ENCODE data around the gene PTPRO. TPM values are rescaled to one million over a fixed set of nuclear protein-coding genes. Genes with fewer than 3 reads are reported as not detected.

The PTPRO gene
- polyA plus RNA-seq, 12 donors, result 0.76 to 12.0 (median 1.5) TPM; not detected in 1

DNA sequence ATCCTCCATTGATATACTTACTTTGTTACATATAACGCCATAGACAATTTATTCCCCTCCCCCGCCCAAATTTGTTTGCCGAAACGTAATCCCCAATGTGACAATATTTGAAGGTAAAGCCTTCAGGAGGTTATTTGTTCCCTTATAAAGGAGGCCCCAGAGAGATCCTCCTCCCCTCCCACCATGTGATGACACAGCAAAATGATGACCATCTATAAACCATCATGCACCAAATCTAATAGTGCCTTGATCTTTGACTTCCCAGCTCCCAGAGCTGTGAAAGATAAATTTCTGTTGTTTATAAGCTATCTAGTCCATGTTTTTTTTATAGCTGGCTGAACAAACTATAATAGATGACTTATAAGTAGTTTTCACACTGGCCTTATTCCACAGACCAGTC lies 122.2 kb downstream of the PTPRO start:
- DNase-seq, result no peak

DNA sequence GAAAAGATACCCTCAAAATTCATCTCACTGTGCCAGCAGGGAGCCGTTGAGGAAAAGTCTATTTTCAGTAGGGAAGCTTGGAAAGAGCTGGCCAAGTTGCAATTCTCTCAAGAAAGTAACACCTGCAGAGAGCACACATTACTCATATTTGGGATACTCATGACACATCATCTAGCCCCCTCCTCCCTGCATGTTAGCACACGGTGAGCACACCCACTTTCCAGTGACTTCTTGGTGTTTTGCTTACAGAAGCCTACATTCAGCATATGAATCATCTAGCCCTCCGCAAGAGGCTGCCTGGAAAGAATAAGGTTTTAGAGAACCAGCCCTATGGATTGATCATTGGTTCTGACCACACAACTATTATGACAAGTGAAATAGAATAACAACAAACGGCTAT lies 124.5 kb downstream of the PTPRO start:
- no peak for DNase-seq

DNA sequence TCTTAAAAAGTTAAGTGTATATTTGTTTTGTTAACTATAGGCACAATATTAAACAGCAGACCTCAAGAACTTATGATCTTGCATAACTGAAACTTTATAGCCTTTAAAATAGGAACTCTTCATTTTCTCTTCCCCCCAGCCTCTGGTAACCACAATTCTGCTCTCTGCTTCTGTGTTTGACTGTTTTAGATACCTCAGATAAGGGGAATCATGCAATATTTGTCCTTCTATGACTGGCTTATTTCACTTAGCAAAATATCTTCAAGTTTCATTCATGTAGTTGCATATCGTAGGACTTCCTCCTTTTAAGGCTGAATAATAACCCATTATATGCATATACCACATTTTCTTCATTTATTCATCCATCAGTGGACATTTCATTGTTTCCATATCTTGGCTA lies 131.3 kb downstream of the PTPRO start:
- no peak for DNase-seq

DNA sequence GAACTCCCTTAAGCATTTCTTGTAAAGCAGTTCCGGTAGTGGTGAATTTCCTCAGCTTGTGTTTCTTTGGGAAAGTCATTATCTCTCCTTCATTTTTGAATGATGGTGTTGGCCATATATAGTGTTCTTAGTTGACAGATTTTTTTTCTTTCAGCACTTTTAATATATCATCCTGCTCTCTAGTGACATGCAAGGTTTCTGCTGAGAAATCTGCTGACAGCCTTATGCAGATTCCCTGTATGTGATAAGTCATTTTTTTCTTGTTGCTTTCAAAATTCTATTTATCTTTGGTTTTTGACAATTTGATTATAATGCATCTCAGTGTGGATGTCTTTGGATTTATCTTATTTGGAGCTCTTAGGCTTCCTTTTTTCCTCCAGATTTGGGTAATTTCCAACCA lies 135.7 kb downstream of the PTPRO start:
- no peak for DNase-seq

DNA sequence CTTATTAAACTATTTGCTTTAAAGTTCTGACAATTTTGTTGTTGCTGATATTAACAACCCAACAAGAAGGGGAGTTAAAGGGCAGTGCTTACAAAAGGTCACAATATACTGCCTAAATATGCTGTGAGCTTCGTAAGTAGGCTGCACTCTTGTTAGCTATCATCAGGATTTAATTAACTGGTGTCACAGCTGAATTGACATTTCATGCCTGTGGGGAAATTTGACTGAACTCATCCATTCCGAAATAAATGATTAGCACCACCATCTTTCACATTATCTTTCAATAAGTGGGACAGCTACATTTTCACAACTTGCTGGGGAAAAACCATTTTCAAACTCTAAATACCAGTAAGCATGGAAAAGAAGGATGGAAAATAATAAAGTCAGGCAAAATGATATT lies 146.6 kb downstream of the PTPRO start:
- DNase-seq, result no peak

DNA sequence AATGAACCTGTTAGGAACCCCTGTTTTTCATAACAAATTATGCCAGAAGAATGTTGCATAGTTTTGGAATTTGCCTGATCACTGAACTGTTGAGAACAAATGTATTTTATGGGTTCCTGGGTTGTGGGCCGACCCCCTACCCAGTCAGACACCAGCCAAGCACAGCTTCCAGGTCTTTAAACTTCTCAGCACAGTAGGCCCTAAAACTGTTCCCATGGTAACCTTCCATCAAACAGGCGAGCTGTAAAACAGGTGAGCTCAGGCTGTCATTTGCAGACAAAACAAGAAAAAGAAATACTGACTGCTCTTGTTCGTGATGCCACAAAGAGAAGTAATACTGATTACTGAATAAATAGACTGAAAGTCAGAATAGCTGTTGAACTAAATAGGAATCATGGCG lies 147.0 kb downstream of the PTPRO start:
- no peak for DNase-seq

DNA sequence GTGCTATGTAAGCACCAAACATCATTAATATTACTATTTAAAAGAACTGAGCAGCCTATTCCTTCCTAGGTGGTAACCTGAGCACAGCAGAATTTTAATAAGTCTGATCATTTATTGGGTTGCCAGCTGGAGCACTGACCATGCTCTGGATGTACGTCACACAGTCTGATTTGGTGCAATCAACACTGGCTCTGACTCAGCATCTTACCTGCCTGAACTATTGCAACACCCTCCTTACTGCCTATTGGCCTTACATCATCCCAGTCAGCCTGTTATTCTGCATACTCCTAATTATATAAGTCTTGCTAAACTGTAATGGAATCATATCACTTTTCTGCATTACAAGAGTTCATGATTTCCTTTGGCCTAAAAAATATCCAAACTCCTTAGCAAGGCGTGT lies 149.7 kb downstream of the PTPRO start:
- no peak for DNase-seq

DNA sequence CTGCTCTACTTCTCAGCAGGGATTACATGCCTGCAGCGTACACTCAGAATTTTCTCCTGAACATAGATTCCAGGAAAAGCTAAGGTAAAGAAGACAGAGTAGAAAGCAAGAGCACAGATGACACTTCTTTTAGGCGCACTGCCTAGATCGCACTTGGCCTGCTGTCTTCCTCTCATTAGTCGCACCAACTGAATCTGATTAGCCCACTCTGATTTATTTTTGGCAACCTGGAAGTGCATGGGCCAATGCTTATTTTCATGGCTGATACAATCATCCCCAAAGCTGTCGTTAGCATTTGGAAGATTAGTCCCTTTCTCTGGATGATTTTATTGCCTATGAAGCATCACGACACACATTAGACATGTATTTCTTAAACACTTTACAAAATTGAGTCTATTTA lies 152.5 kb downstream of the PTPRO start:
- no peak for DNase-seq

DNA sequence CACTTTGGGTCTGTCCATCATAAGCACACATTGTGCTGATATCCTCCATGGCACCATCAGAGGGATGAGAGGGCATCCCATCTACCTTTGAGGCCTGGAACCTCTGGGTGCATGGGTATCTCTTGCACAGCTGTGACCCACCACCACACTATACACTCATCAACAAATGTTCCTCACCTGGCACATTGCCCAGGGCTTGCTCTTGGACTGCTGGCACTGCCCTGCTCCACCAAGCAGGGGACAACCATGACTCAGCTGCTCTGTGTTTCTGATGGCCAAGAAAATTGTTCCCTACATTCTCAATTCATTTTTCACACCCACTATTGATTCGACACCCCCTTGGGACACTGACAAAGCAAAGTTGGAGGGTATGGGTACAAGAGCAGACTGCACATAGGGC lies 155.5 kb downstream of the PTPRO start:
- DNase-seq, result no peak

DNA sequence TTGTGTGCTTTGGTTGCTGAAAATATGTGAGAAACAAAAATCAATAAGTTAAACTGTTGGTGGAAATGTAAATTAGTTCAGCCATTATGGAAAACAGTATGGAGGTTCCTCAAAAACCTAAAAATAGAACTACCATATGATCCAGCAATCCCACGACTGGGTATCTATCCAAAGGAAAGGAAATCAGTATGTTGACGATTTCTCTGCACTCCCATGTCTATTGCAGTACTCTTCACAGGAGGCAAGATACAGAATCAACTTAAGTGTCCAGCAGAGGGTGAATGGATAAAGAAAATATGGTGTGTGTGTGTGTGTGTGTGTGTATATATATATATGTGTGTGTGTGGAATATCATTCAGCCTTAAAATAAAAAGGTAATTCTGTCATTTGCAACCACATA lies 159.5 kb downstream of the PTPRO start:
- DNase-seq, result no peak

DNA sequence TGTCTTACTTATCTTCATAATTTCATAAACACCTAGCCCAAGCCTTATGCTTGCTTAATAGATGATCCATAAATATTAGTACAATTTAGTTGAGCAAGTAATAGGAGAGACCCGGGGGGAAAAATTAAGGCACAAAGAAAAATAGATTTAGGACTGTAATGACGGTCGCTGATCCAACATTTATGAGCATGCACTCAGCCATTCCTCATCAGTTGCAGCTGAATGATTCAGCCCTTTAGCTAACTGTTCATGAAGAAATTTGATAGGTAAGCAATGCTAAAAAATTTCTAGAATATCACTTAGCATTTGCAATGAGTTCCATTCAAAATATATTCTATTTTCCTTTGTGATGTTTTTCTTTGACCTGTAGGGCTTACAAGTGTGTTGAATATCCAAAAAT lies 163.2 kb downstream of the PTPRO start:
- DNase-seq, result no peak

DNA sequence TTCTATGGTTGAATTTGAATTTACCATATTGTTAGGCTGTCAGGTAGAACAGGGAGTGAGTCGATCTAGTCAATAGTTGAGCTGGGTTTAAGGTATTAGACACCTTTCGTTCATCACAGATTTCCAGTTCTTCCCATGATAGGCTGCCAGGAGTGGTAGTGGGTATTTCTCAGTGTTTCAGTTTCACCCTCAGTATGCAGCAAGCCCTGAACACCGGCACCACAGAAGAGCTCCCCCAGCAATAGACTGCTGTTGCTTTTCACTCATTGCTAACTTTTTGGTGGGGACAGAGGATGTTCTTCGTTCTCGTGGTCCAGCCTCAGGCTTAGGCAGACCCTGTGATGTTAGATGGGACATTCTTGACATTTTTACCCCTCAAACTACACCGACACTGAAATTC lies 164.6 kb downstream of the PTPRO start:
- DNase-seq, result no peak

DNA sequence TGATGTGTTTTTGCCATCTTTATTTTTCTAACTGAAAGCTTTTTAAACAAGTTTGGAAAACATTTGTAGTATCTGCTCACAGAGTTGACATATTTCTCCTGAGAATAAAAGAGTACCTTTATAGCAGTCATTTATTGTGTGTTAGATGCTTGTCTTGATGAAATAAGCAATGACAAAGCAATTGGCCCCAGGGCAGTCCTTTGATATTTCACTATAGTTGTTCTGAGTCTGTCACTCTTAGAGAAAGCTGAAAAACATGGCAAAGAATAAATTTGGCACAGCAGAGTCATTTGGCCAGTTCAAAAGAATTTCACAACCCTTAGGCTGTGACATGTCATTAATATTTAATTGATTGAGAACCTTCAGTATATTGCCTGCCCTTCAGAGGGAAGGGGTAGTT lies 166.2 kb downstream of the PTPRO start:
- DNase-seq, result no peak

DNA sequence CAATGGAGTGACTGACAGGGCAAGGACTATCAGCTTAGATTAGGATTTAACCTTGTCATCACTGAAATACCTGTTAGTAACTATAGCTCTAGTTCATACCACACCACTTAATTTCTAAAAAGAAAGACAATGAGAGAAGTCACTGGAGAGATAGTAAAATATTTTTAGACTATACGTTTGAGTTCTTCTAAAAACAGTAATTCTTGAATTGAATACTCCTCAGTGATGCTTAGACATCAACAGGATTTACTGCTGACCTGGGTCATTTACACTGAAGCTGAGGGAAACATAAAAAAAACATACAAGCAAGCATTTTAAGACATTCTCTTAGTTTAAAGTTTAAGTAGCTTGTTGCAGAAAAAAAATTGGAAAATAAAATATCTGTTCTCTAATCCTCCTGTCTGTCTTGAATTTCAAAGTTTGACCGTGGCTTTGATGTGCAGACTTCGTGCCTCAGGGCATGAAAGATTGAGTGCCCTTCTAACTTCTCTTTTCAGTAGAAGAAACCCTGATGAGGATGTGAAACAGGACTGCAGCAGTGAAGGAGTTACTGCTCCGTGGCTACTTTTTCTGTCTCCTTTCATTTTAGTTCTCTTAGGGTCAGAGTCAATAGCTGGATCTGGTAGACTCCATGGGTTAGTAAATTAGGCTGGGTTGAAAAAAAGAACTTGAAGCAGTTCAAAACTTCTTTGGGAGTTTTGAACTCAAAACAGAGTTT lies 172.2 kb downstream of the PTPRO start:
- DNase-seq, result no peak

DNA sequence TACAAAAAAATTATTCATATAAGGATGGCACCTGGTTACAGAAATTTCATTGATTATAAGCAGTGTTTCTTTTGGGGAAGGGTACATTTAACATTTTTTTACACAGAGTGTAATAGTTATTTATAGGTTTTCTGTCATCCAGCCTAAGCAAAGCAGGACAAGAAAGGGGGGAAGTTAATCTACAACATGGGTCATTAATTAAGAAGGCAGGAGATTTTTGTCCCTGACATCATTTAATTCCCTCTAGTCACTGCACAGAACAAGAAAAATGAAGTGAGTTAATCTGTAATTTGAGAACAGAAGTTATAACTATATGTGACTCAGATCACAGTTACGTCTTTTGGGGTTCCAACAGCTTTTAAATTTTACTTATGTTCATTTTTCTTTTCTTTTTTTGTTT lies 173.4 kb downstream of the PTPRO start:
- no peak for DNase-seq

DNA sequence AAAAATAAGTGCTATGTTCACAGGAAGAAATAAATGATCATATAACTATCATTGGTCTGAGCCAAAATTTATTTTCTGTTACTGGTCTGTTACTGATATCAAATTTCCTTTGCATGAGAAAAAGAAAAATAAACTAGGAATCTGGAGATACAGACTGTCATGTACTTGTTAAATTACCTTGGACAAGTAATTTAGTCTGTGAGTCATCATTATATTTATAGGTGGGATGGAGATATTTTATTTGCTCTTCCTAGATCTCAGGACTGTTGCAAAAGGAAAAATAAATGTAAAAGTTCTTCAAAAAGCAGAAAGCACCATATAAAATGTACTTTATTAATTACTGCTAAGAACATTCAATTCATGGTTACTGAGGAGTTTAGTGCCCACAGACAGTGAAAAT lies 174.4 kb downstream of the PTPRO start:
- DNase-seq, result no peak

DNA sequence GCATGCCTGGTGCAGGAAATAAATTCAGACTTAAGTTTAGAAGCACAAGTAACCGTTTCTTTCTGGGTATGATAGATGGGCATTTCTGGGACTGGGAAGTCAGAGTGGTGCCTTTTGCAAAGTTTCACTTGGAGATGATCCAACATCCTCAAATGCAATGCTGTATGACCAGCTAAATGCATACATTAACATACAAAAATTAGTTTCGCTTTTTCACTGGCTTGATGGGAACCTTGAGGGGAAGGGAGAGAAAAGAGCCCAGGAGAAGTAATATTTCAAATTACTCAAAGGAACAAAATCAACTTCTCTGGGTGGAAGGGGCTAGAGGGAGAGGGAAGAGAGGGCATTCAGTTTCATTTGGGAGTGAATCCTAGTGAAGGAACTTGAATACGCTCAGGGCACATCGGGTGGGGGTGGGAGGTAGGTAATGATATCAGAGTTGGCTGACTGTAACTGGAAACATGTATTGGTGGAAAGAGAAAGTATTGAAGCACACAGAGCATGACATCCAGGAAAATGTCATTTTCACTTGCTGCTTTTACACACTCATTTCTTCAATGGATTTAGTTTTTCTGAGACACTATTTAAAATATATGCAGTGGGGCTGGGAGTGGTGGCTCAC lies 175.5 kb downstream of the PTPRO start:
- no peak for DNase-seq

DNA sequence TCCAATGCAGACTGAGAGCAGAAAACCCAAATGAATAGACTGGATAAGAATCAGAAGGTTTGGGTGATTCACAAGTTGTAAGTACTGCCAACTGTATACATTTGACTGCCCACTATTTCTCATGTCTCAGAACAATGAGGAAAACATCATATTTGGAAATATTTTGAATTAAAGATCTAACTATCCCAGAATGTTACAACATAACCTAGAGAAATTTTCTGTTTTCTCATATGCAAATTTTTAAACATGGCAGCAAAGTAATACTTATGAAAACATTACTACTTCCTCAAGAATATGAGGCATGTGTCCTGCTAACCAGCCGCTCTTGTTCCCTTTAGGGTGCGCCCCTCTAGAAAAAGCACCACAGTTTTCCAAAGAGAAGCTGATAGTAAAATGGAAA lies 179.9 kb downstream of the PTPRO start:
- DNase-seq, result no peak

DNA sequence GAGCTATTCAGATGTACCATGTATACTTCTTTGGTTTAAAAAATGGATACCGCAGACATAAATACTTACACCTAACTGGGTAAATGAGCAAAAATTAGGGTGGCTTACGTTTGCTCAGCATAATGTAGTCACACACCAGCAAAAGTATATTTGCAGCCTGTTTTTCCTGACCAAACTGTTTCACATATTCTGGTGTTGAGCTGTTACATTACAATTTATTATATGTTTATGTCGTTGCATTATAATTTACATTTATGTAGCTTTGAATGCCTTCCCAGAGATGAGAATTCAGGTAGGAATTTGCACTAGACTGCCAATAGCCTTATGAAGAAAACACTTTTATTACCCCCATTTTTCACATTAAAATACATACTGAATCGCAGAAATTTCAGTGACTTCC lies 183.3 kb downstream of the PTPRO start:
- no peak for DNase-seq

DNA sequence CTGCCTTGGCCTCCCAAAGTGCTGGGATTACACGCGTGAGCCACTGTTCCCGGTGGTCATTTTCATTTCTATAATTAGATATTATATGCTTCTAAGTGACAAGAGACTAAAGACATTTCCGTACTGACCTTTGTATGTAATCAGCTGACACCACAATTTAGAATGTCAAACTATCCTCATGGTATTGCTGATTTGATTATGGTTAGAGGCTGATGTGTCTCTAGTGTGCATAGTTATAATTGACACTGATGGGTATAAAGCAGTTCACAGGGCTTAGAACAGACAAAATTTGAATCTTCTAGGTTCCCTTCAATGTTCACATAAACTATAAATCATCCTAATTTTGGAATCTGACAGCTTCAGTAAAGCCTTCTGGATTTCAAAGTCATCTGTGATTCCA lies 192.7 kb downstream of the PTPRO start:
- DNase-seq, result no peak

DNA sequence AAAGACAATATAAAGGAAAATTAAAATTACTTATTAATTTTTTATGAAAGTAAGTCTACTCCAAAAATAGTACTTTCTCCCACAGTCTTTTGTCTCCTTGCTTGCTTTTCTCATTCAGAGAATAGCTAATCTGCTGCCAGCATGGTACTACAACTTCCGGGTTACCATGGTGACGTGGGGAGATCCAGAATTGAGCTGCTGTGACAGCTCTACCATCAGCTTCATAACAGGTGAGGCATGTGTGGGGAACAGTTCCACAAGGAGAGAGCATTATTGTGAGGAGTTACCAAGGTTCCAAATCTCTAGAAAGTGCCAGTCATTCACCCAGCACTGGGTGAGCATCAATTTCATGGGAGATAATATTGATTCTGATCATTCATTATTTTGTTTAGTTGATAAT lies 197.8 kb downstream of the PTPRO start:
- DNase-seq, result no peak

DNA sequence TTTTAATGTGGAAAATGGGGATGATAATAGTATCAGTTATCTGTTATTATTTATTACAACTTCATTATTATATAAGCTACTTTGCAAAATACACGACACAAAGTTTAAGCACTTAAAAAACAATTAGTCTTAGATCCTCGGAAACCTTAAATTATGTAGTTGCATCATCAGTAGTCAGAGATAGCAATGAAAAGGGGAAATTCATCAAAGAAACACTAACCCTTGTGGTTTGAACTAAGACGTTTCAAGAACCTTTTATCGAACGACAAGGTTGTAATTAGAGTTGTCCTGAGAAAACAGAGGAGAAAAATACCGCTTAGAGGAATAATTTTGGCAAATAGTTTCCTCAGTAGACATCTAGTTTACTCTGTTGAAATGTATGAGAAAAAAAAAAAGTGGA lies 198.5 kb downstream of the PTPRO start:
- DNase-seq, result no peak

DNA sequence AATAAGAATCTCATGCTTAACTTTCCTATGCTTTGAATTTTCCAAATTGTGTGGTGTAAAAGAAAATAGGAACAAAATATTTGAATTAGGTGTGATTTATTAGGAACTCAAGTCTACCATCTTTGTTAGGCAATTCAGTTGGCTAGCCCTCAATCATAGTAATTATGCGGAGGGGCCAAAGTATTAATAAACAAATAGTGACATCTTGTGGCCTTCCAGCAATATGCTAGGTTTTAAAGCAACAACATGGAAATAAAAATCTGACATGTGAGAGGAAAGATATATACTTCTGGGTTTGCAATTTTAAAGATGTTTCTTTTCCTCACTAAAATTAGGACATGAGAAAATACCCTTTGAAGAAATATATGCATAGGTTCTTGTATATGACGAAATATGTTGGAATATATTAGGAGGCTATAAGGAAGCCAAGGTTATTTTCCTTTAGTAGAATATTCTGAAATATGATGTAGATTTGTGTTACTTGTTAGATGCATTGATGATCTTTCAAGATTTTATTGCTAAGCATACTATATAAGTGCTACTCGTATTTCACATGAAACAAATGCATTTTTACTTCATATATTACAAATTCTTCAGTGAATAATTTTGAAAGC lies 200.4 kb downstream of the PTPRO start:
- DNase-seq, result peak; percentile 27

DNA sequence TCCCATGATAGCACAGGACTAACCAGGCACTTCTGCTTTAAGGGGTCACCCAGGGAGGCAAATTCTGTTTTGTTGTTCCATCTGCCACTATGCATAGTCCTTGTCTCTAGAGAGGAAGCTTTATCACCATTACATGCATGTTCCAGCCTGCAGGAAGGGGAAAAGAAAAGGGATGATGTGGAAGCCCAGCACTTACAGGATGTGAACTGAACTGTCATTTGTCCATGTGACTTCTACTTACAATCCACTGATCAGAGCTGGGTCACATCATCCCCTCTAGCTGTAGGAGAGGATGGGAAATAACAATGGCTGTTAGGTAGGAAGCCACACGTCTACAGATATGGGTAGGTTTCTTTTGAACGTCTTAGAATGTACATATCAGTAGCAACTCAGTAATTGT lies 203.1 kb downstream of the PTPRO start:
- no peak for DNase-seq

All from muscle of arm (tissue), 12 donors.